Astrocyte of the cerebellum (primary cell): ENCODE data around the gene SORCS1.

Experiments used
- DNase-seq: peaks from one replicate; pipeline ENCODE4 v3.0.0-alpha.2; 2011; ENCODE audit warnings: low read depth
- H3K4me3 ChIP-seq: 2 replicates; pipeline ENCODE4 v1.5.1; 2011; ENCODE audit warnings: mild to moderate bottlenecking, low read depth, low read length, moderate library complexity
- in situ Hi-C: cut with HindIII; loops from 2 replicates; pipeline ENCODE4 v1.10.0; 2017; ENCODE audit warnings: low sequenced_read_pairs
- TF ChIP-seq, protein P1 (sequence below): IDR thresholded peaks from 2 replicates; pipeline ENCODE4 v1.5.1; 2012; ENCODE audit warnings: low read length, low read depth, moderate library complexity, mild to moderate bottlenecking; ENCODE audit errors: missing control alignments

Gene SORCS1

GRCh38 chr10:107094824-107095522 is 69.5 kb downstream of the SORCS1 start:
- TF ChIP-seq, protein P1, sequence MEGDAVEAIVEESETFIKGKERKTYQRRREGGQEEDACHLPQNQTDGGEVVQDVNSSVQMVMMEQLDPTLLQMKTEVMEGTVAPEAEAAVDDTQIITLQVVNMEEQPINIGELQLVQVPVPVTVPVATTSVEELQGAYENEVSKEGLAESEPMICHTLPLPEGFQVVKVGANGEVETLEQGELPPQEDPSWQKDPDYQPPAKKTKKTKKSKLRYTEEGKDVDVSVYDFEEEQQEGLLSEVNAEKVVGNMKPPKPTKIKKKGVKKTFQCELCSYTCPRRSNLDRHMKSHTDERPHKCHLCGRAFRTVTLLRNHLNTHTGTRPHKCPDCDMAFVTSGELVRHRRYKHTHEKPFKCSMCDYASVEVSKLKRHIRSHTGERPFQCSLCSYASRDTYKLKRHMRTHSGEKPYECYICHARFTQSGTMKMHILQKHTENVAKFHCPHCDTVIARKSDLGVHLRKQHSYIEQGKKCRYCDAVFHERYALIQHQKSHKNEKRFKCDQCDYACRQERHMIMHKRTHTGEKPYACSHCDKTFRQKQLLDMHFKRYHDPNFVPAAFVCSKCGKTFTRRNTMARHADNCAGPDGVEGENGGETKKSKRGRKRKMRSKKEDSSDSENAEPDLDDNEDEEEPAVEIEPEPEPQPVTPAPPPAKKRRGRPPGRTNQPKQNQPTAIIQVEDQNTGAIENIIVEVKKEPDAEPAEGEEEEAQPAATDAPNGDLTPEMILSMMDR = no peak
- in situ Hi-C loops = no loop called here
- no peak for DNase-seq
- H3K4me3 ChIP-seq = no peak overlapping the region

GRCh38 chr10:107092321-107092720 is 72.2 kb downstream of the SORCS1 start:
- no peak for DNase-seq
- no peak overlapping the region for H3K4me3 ChIP-seq
- TF ChIP-seq, protein P1 = no peak
- in situ Hi-C loops = no loop called here

DNA sequence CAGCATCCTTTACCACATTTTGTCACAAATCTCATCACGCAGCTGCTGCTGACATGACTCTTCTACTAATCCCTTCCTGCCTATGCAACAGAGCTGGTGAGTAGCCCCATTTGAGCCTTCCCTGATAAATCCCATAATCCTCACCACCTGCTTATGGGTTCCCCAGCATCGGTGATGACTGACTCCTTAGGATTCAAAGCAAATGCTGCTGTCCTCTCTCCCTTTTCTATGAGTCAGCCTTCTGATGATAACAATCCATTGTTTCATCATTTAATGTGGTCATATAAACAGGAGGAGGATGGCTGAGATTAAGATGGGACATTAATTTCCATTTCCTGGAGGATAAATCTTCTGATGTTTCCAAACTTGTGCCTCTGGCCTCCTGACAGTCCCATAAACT is 73.4 kb downstream of the SORCS1 start:
- in situ Hi-C loops = no loop called here
- TF ChIP-seq, protein P1 = no peak
- no peak for DNase-seq
- no peak overlapping the region for H3K4me3 ChIP-seq

GRCh38 chr10:107085665-107086525 is 78.6 kb downstream of the SORCS1 start:
- DNase-seq = no peak
- no peak overlapping the region for H3K4me3 ChIP-seq
- in situ Hi-C loops = no loop called here
- TF ChIP-seq, protein P1 = no peak

- in situ Hi-C loops = no loop called here
- no peak for DNase-seq
- H3K4me3 ChIP-seq = no peak overlapping the region
- TF ChIP-seq, protein P1 = no peak
These were observed 81.0 kb downstream of the SORCS1 start for GRCh38 chr10:107083388-107084009.

GRCh38 chr10:107081644-107082043 is 82.9 kb downstream of the SORCS1 start:
- H3K4me3 ChIP-seq = no peak overlapping the region
- in situ Hi-C loops = no loop called here
- TF ChIP-seq, protein P1 = no peak
- DNase-seq = no peak
